GM18508 (cell line): ENCODE measurements around the gene ZNF438.
"Not testable (repeated sequence)": the region's sequence is repeated elsewhere in the genome, so short reads cannot be mapped to it uniquely, and the experiment has no call there.

ENCODE experiments used
- ATAC-seq: cut with Tn5 transposase; IDR thresholded peaks from one replicate; pipeline ENCODE4 v1.9.1; 2021; ENCODE audit warnings: moderate number of reproducible peaks; ENCODE audit not compliant: insufficient read depth, unreplicated experiment

The ZNF438 gene

GRCh38 chr10:30819341-30820181 lies 212.1 kb downstream of the ZNF438 start:
- ATAC-seq: no peak

- no peak for ATAC-seq
Measured at GRCh38 chr10:30818854-30819253, 212.8 kb downstream of the ZNF438 start.

GRCh38 chr10:30818010-30818660 lies 213.5 kb downstream of the ZNF438 start:
- ATAC-seq: no peak

GRCh38 chr10:30817541-30817940 lies 214.1 kb downstream of the ZNF438 start:
- no peak for ATAC-seq

GRCh38 chr10:30816820-30817171 lies 214.9 kb downstream of the ZNF438 start:
- no peak for ATAC-seq

GRCh38 chr10:30816159-30816819 lies 215.4 kb downstream of the ZNF438 start:
- no peak for ATAC-seq

- ATAC-seq: no peak
Measured at GRCh38 chr10:30813872-30814481, 217.7 kb downstream of the ZNF438 start.

- no peak for ATAC-seq
Measured at GRCh38 chr10:30812018-30812851, 219.4 kb downstream of the ZNF438 start.

- no peak for ATAC-seq
Measured at GRCh38 chr10:30811276-30812017, 220.2 kb downstream of the ZNF438 start.

GRCh38 chr10:30810416-30810815 lies 221.2 kb downstream of the ZNF438 start:
- no peak for ATAC-seq

GRCh38 chr10:30806850-30807249 lies 224.8 kb downstream of the ZNF438 start:
- no peak for ATAC-seq

GRCh38 chr10:30805061-30805460 lies 226.6 kb downstream of the ZNF438 start:
- ATAC-seq: no peak

- ATAC-seq: no peak
Measured at GRCh38 chr10:30804478-30805055, 227.1 kb downstream of the ZNF438 start.

- ATAC-seq: no peak
Measured at GRCh38 chr10:30803892-30804322, 227.8 kb downstream of the ZNF438 start.

GRCh38 chr10:30803058-30803457 lies 228.6 kb downstream of the ZNF438 start:
- no peak for ATAC-seq

GRCh38 chr10:30800368-30800767 lies 231.3 kb downstream of the ZNF438 start:
- no peak for ATAC-seq

- no peak for ATAC-seq
Measured at GRCh38 chr10:30798646-30799185, 232.9 kb downstream of the ZNF438 start.

- not testable (repeated sequence) for ATAC-seq
Measured at GRCh38 chr10:30795024-30795423, 236.6 kb downstream of the ZNF438 start.
